ENCODE results near the gene IFNAR1. TPM values are rescaled to one million over a fixed set of nuclear protein-coding genes. Genes with fewer than 3 reads are reported as not detected.

Gene IFNAR1
- total and polyA plus RNA-seq, 2 of the 8 experiments (the other 6 are each of a cell fraction or from before 2014, with no cell fraction given), result 3.1 to 17.1 TPM

DNA sequence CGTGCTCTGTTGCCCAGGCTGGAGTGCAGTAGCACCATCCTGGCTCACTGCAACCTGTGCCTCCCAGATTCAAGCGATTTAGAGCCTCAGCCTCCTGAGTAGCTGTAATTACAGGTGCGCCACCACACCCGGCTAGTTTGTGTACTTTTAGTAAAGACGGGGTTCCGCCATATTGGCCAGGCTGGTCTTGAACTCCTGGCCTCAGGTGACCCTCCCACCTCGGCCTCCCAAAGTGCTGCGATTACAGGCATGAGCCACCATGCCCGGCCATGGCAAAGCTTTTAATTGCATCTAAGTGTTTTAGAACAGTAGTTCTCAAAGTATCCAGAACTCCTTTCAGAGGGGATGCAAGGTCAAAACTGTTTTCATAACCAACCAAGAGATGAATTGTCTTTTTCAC lies 53.3 kb downstream of the IFNAR1 start:
- H3K4me1 ChIP-seq (replicated peaks in 1 of 4; ENCODE audit: control insufficient read depth in 3 of 4, insufficient read depth in 4 of 4, low read length in 3 of 4), result peaks cover 0 to 4% (median 3%) of the 10 kb centered on the region in 4 experiments; a peak in 2 of 7 replicates
- H3K4me3 ChIP-seq (ENCODE audit: extremely low read depth in 1 of 4, insufficient read depth in 2 of 4, low read depth in 3 of 4, low read length in 4 of 4), result no peak overlapping the region
- no peak overlapping the region for H3K4ac ChIP-seq (replicated peaks; ENCODE audit: insufficient read length, low read depth, low read length)
- no peaks in the 10 kb centered on the region for H3K36me3 ChIP-seq (ENCODE audit: control insufficient read depth in 2 of 4, insufficient read depth in 4 of 4, low read length in 3 of 4)
- H3K23ac ChIP-seq (ENCODE audit: insufficient read length), result no peak overlapping the region
- no peaks in the 10 kb centered on the region for H3K23me2 ChIP-seq (ENCODE audit: low read depth, low read length)
- TF ChIP-seq POLR2AphosphoS5 (IDR thresholded peaks at IDR 0.05; ENCODE audit: low read depth, low read length), result no peak
- no peak for TF ChIP-seq KDM1A (IDR thresholded peaks at IDR 0.05; ENCODE audit: borderline replicate concordance, low read length)
- TF ChIP-seq GTF2F1 (IDR thresholded peaks at IDR 0.05; ENCODE audit: borderline replicate concordance, low read depth, low read length), result no peak
- TF ChIP-seq EP300 (IDR thresholded peaks at IDR 0.05; ENCODE audit: borderline replicate concordance in 1 of 2, low read depth in 2 of 2, low read length in 2 of 2), result no peak
- TF ChIP-seq, protein P1, sequence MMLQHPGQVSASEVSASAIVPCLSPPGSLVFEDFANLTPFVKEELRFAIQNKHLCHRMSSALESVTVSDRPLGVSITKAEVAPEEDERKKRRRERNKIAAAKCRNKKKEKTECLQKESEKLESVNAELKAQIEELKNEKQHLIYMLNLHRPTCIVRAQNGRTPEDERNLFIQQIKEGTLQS (IDR thresholded peaks at IDR 0.05; ENCODE audit: insufficient read depth, low read depth, low read length), result no peak
- no peak for TF ChIP-seq NRF1 (IDR thresholded peaks at IDR 0.05; ENCODE audit: low read depth, low read length)
- TF ChIP-seq TAF1 (IDR thresholded peaks at IDR 0.05; ENCODE audit: low read depth, low read length), result no peak
- no peak for TF ChIP-seq SUZ12 (IDR thresholded peaks at IDR 0.05; ENCODE audit: low read length)
- no peak for TF ChIP-seq POU5F1 (IDR thresholded peaks at IDR 0.05; ENCODE audit: low read depth, low read length)
- no peak for TF ChIP-seq NANOG (IDR thresholded peaks at IDR 0.05; ENCODE audit: insufficient read depth, low read depth, low read length, poor library complexity, severe bottlenecking)
- TF ChIP-seq SAP30 (IDR thresholded peaks at IDR 0.05; ENCODE audit: insufficient read depth, insufficient replicate concordance, low read length), result no peak
- TF ChIP-seq MAFK (IDR thresholded peaks at IDR 0.05; ENCODE audit: low read depth, low read length), result no peak
- H2BK12ac ChIP-seq (ENCODE audit: low read depth, low read length), result no peak overlapping the region
- no peak overlapping the region for H4K91ac ChIP-seq (replicated peaks; ENCODE audit: insufficient read length, low read length)
- H2AFZ ChIP-seq (ENCODE audit: low read length), result no peak overlapping the region
- no peak overlapping the region for H3K14ac ChIP-seq (ENCODE audit: insufficient read length)
- H2BK120ac ChIP-seq (replicated peaks; ENCODE audit: low read depth, low read length), result no peak overlapping the region
- H4K20me1 ChIP-seq (replicated peaks in 1 of 2; ENCODE audit: control insufficient read depth in 1 of 2, insufficient read depth in 2 of 2, low read length in 2 of 2), result no peaks in the 10 kb centered on the region
- no peak overlapping the region for H3K56ac ChIP-seq (replicated peaks; ENCODE audit: insufficient read length, low read depth, low read length)
- no peak overlapping the region for H3K9ac ChIP-seq (replicated peaks in 1 of 4; ENCODE audit: extremely low read depth in 1 of 4, low read depth in 3 of 4, low read length in 3 of 4)
- H2BK5ac ChIP-seq (ENCODE audit: low read depth, low read length), result no peak overlapping the region
- no peak for DNase-seq (ENCODE audit: low read depth in 1 of 2, low spot score in 2 of 2)
- H4K8ac ChIP-seq (ENCODE audit: extremely low read depth, insufficient read depth, low read length), result no peak overlapping the region
- no peaks in the 10 kb centered on the region for H3K79me2 ChIP-seq (ENCODE audit: control insufficient read depth in 1 of 2, insufficient read depth in 2 of 2, low read length in 2 of 2)
- H2AK5ac ChIP-seq (ENCODE audit: low read depth, low read length), result no peak overlapping the region
- POLR2A ChIA-PET (ENCODE audit: partially characterized antibody), result interaction anchor here (1.6 to 2.7 kb wide), 2 partner anchors 10 to 16 kb away, joined by 5 to 12 read pairs; no protein-coding TSS in a partner anchor
- H3K18ac ChIP-seq (ENCODE audit: extremely low read depth, low read length), result no peak overlapping the region
- no peak overlapping the region for H3K27ac ChIP-seq (ENCODE audit: low read depth, low read length)
- no peaks in the 10 kb centered on the region for H3K27me3 ChIP-seq (replicated peaks in 1 of 4; ENCODE audit: control insufficient read depth in 3 of 4, extremely low read depth in 1 of 4, insufficient read depth in 3 of 4, low read length in 3 of 4)
- no peaks in the 10 kb centered on the region for H3K9me3 ChIP-seq (ENCODE audit: insufficient read depth in 2 of 2, low read depth in 1 of 2, low read length in 1 of 2)
- CTCF ChIA-PET (ENCODE audit: partially characterized antibody), result interaction anchor here (0.6 to 3.3 kb wide), 7 partner anchors 10 to 236 kb away, joined by 3 to 16 read pairs (median 5); partner anchors contain the start of gene IL10RB
- no peak overlapping the region for H2BK20ac ChIP-seq (ENCODE audit: low read length)
- H3K4me2 ChIP-seq (ENCODE audit: insufficient read depth in 1 of 2, low read depth in 2 of 2, low read length in 2 of 2), result no peak overlapping the region
- WGBS, 2 experiments (ENCODE audit: extremely low coverage in 1 of 2, insufficient coverage in 1 of 2, insufficient read length in 1 of 2, insufficient replicate concordance in 2 of 2, low coverage in 1 of 2, low lambda C conversion rate in 2 of 2, missing lambda C conversion rate in 1 of 2), result 90% methylated on average over 9 of the region's 9 CpGs; no CpG with 5 or more reads in 1 of the 2 experiments
- no peaks in the 10 kb centered on the region for H3K79me1 ChIP-seq (ENCODE audit: low read depth, low read length)
- no peak for FAIRE-seq
- no peak overlapping the region for H4K5ac ChIP-seq (ENCODE audit: insufficient read length, low read depth, low read length)
- no peak overlapping the region for H2BK15ac ChIP-seq (ENCODE audit: low read length)
